ENCODE data around the gene SLMAP.

Gene SLMAP

GRCh38 chr3:57755368-57755675 lies 787 bp upstream of the SLMAP start:
- no peak for DNase-seq

DNA sequence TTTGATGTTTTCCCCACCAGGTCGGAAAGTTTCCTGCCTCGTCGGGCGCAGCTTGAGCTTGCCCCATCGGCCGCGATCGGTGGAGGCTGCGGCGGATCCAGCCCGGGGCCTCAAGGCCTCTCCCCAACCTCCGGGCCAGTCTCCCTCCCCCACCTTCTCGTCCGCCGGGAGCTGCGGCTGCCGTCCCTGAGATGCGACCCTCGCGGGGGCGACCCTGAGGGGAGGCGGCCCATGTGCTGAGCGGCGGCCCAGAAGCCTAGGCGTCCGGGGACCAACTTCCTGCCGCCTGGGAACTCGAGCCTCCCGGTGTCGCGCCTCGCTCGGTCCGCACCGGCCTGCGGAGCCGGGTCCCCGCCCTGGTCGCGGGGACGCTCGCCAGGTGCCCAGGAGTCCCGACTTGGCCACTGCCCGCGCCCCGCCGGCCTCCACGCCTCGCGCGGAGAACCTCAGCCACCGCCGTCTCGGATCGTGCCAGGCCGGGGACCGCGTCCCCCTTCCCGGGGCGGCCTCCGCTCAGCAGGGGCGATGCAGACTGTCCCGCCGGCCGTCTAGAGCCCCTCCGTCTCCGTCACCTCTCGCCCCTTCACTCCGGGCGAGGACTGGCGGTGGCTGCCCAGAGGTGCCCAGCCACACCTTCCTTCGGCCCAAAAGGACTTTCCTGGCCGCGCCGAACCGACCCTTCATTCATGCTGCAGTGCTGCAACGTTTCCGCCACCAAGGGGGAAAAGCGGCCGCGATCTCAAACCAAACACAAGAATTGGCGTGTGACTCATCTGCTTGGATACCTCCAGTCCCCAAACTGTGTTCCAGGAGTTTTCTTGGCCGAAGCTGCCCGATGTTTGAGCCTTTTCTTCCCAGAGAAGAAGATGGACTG lies 656 bp downstream of the SLMAP start:
- DNase-seq, result peak in 1 of 2 experiments; percentile 17

DNA sequence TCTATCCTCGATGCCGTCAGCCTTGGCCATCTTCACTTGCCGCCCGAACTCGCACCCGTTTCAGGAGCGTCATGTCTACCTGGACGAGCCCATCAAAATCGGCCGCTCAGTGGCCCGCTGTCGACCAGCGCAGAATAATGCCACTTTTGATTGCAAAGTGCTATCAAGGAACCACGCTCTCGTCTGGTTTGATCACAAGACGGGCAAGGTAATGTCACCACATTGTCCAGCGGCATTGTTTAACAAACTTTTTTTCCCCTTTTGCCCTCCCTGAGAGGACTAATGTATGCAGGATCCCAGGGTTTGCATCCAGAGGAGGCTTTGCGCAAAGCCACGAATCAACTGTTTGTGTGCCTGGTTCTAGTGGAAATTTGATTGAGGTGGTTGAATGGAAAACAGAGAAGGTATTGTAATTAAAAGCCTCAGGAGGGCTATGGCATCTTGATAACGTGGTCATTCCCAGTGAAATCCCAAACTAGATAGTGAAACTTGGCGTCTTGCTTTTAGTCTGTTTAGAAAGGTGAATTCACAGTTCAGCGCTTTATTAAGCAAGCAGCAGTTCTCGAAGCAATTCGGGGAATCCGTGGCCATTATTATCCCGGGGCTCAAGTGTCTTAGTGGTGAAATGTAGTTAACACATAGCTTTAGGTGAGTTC lies 1.7 kb downstream of the SLMAP start:
- no peak for DNase-seq

DNA sequence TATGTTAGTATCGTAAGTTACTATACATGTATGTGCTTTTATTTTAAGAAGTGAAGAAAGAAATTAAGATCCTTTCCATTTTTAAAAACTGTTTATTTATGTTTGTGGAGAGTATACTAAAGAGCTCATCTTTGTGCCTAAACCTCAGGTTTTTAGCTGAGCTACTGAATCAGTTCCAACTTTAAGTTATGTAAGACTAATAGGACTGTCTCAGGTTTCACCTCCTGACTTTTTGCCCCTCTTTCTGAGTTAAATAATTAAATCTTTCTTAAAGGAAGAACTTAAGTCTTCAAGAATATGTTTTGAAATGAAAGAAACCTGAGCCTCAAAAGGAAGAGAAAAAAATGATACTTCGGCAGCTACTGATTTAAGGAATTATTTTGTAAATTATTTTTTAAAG lies 2.6 kb downstream of the SLMAP start:
- no peak for DNase-seq

DNA sequence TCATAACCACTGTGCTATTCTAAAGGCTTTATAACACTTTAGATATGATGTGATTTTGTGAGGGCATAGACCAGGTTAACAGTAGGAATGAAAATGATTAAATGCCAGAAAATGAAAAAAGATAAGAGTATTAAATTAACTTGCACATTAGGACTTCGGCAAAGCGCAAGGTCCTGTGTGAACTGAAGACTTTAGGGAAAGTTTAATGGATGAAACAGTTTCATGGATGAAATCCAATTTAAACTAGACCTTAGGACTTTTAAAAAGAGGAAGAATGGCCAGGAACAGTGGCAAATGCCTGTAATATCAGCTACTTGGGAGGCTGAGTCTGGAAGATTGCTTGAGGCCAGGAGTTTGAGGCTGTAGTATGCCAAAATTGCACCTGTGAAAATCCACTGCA lies 8.7 kb downstream of the SLMAP start:
- DNase-seq, result no peak

DNA sequence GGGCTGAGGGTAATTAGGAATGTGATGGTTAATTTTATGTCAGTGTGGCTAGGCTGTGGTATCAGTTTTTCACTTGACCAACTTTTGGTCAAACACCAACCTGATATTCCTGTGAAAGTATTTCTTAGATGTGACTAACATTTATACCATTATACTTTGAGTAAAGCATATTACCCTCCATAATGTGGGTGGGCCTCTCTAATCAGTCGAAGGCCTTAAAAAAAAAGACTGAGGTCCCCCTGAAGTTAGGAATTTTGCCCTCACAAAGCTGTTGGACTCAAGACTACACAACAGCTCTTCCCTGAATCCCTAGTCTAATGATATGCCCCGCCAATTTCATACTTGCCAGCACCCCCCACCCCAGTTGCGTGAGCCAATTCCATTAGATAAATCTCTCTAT lies 12.5 kb downstream of the SLMAP start:
- DNase-seq, result no peak

DNA sequence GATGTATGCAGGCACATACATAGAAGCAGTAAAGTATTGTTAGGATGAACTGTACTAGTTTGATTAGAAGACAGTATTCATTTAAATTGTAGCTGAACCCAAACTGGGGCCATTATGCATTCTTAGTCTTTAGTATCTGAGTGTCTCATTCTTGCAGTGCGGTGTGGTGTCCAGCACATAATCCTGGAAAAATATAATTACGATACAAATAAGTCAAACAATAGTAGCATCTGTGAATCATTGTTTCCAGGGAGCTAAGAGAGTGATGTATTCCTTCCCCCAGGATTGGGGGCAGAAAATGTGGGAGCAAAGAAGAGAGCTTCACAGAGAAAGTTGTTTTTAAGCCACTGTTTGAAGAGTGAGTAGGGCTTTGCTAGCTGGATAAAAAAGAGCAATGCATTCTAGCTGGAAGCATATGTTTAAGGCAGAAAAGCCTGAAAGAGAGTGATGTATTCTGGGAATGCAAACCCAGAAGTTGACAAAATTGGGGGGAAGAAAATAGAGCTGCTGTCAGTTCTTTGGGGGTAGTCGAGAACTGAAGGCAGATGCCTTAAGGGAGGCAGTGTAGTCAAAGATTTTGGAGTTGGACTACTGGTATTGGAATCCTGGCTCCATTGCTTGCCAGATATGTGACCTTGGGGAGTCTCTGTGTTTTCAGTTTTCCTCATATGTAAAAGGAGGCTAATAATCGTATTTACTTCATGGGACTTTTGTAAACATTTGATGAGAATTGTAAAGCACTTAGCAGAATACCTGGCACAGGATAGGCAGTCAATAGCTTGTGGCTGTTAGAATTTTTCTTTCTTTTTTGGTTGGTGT lies 14.1 kb downstream of the SLMAP start:
- no peak for DNase-seq

GRCh38 chr3:57772251-57772650 lies 16.1 kb downstream of the SLMAP start:
- no peak for DNase-seq

GRCh38 chr3:57777774-57778173 lies 21.7 kb downstream of the SLMAP start:
- DNase-seq, result no peak

- no peak for DNase-seq
Observed at GRCh38 chr3:57778494-57778893, 22.4 kb downstream of the SLMAP start.

- DNase-seq, result no peak
Observed at GRCh38 chr3:57779666-57780065, 23.6 kb downstream of the SLMAP start.

DNA sequence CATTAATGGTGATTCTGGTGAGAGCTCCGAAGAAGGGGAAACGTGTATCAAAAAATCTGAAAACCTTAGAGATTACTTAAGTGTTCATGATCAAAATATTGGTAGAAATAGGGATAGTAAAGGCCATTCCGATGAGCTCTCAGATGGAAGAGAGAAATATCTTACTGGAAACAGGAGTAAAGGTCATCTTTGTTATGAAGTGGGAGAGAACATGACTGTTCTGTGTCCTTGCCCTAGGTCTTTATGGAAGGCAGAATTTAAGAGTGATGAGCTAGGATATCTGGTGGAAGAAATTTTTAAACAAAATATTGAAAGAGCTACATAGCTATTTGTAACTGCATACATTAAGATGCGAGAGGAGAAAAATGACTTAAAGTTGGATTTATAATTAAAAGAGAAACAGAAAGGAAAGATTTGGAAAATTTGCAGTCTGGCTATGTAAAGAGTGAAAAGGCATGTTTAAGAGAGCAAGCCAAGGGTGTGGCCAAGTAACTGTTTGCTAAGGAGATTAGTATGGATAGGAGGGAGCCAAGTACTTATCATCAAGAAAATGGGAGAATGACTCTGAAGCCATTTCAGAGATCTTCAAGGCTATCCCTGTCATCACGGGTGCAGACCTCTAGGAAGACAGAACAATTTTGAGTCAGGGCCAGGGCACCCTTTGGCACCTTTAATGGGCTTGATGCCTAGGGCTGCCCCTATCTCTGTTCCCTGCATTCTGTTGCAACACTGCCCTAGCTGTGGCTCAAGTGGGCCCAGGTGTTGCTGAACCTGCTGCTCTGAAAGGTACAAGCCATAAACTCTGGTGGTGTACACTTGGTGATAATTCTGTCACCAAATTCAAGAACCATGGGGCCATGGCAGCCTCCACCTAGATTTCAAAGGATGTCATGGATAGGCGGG lies 27.3 kb downstream of the SLMAP start:
- no peak for DNase-seq

DNA sequence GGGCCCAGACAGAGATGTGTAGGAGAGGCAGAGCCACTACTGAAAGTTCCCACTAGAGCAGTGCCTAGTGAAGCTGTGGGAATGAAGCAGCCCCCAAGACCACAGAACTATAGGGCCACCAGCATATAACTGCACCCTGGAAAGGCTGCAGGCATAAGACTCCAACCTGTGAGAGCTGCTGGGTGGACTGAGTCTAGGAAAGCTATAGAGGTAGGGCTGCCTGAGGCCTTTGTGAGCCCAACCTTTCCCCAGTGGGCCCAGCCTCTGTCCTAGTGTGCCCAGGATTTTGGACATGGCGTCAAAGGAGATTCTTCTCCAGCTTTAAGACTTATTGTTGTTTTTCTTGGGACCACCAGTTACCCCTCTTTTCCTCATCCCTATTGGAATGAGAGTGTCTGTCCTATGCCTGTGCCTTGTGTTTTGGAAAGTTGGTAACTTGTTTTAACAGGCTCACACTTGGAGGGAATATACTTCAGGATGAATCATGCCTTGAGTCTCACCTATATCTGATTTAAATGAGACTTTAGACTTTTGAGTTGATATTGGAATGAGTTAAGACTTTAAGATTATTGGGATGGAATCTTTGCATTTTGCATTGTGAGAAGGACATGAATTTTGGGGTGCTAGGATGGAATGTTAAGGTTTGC lies 28.1 kb downstream of the SLMAP start:
- no peak for DNase-seq

- no peak for DNase-seq
Observed at GRCh38 chr3:57785446-57785845, 29.3 kb downstream of the SLMAP start.

- no peak for DNase-seq
Observed at GRCh38 chr3:57787867-57788623, 31.9 kb downstream of the SLMAP start.

- no peak for DNase-seq
Observed at GRCh38 chr3:57788624-57789018, 32.5 kb downstream of the SLMAP start.

- no peak for DNase-seq
Observed at GRCh38 chr3:57791245-57791644, 35.1 kb downstream of the SLMAP start.

DNA sequence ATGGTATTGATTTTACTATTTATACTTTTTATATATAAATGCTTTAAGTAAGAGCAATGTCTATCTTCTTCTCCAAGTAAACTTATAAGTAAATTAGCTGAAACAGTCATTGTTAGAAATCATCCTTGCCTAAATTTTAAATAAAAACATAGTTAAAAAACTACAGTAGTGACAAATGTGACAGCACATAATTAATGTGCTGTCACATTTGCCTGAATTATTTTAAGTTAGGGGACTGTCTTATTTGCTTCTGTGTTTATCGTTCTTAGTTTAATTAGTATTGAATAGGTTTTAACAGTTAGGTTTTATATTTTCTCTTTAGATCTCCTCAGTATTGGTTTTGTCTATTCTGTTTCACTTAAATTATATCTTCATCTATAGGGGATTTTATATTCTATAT lies 36.1 kb downstream of the SLMAP start:
- no peak for DNase-seq

- no peak for DNase-seq
Observed at GRCh38 chr3:57793737-57794187, 37.7 kb downstream of the SLMAP start.

DNA sequence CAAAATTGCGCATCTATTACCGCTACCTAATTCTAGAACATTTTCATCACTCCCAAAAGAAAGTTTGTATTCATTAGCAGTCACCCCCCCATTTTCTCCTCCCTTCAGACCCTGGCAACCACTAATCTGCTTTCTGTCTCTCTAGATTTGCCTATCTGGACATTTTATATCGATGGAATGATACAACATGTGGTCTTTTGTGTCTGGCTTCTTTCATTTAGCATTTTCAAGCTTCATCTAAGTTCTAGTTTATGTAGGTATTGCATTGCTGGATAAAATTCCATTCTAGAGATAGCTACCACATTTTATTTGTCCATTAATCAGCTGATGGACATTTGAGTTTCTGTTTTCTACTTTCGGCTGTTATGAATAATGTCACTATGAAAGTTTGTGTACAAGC lies 38.4 kb downstream of the SLMAP start:
- no peak for DNase-seq

- DNase-seq, result no peak
Observed at GRCh38 chr3:57794951-57795350, 38.8 kb downstream of the SLMAP start.
